ENCODE measurements around the gene MAD1L1.

GRCh38 chr7:1866601-1867000 lies 366.1 kb downstream of the MAD1L1 start:
- TF ChIP-seq, protein P1, sequence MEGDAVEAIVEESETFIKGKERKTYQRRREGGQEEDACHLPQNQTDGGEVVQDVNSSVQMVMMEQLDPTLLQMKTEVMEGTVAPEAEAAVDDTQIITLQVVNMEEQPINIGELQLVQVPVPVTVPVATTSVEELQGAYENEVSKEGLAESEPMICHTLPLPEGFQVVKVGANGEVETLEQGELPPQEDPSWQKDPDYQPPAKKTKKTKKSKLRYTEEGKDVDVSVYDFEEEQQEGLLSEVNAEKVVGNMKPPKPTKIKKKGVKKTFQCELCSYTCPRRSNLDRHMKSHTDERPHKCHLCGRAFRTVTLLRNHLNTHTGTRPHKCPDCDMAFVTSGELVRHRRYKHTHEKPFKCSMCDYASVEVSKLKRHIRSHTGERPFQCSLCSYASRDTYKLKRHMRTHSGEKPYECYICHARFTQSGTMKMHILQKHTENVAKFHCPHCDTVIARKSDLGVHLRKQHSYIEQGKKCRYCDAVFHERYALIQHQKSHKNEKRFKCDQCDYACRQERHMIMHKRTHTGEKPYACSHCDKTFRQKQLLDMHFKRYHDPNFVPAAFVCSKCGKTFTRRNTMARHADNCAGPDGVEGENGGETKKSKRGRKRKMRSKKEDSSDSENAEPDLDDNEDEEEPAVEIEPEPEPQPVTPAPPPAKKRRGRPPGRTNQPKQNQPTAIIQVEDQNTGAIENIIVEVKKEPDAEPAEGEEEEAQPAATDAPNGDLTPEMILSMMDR (IDR thresholded peaks at IDR 0.05) = no peak
- TF ChIP-seq EP300 (IDR thresholded peaks at IDR 0.05) (no peak), POLR2A (IDR thresholded peaks at IDR 0.05) (no peak)
